Spinal cord (tissue), 10 donors: ENCODE data around the gene FHOD3. TPM values are rescaled to one million over a fixed set of nuclear protein-coding genes. Genes with fewer than 3 reads are reported as not detected.

Experiments
- DNase-seq, 6 donors: peaks; one replicate each; pipeline versions ENCODE4 v3.0.0 to v3.0.0-alpha.2; 2013 to 2015; ENCODE audit warnings: low spot score in 6 of 6, low read depth in 4 of 6
- H3K27ac ChIP-seq: one replicate; pipeline ENCODE4 v1.5.1; 2013; ENCODE audit warnings: low read depth, low read length, control low read depth
- H3K27me3 ChIP-seq: one replicate; pipeline ENCODE4 v1.6.1; 2013; ENCODE audit warnings: low read length; ENCODE audit not compliant: control insufficient read depth, insufficient read depth
- H3K36me3 ChIP-seq: one replicate; pipeline ENCODE4 v1.6.1; 2013; ENCODE audit warnings: low read length; ENCODE audit not compliant: control insufficient read depth, insufficient read depth
- H3K4me1 ChIP-seq: one replicate; pipeline ENCODE4 v1.6.1; 2013; ENCODE audit warnings: low read length; ENCODE audit not compliant: control insufficient read depth, insufficient read depth
- H3K4me3 ChIP-seq: one replicate; pipeline ENCODE4 v1.5.1; 2013; ENCODE audit warnings: low read depth, low read length, control low read depth
- H3K9me3 ChIP-seq: one replicate; pipeline ENCODE4 v1.6.1; 2013; ENCODE audit warnings: low read length; ENCODE audit not compliant: control insufficient read depth, insufficient read depth
- WGBS: methylation state at CpG from one replicate; pipeline ENCODE4 v1.1.5; 2013; ENCODE audit warnings: missing lambda C conversion rate; ENCODE audit not compliant: insufficient coverage; 5-methylcytosine and 5-hydroxymethylcytosine counted together
- polyA plus RNA-seq, 2 donors: library from polyadenylated mRNA; unstranded; fragments of 120-200 nt; gene quantifications; one replicate each; pipeline ENCODE4 v1.2.1, GENCODE V29; 2013; ENCODE audit not compliant: insufficient read length in 2 of 2
- total RNA-seq, 2 donors: library from RNA; depleted of rRNA in 1 of 2; stranded (reverse); fragments of 120-200 nt in 1 of 2; fragments of >200 nt in 1 of 2; gene quantifications; one replicate each; pipeline versions ENCODE4 v1.2.3 to v1.2.4, GENCODE V29; 2013 to 2014
- donor health status: healthy.

FHOD3 gene
- total and polyA plus RNA-seq, 4 donors = 30.0 to 53.4 (median 52.1) TPM

- no peaks in the 10 kb centered on the region for H3K27me3 ChIP-seq
- 100% methylated on average over 1 of the region's 2 CpGs for WGBS
These were observed 207.4 kb downstream of the FHOD3 start for GRCh38 chr18:36504928-36505327.

DNA sequence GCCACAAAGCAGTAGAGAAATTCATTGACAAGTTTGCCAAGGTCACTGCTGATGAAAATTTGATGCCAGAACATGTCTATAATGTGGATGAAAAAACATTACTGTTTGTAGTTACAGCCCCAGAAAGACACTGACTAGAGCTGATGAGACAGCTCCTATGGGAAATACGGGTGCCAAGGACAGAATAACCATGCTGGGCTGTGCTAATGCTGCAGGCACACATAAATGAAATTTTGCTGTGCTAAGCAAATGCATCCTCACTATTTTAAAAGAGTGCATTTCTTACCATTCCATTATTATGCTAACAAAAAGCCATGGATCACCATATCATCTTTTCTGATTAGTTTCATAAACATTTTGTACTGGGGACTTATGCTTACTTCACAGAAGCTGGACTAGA is 208.2 kb downstream of the FHOD3 start:
- DNase-seq = peak in 1 of 6 donors; percentile 55
- H3K27ac ChIP-seq = no peak overlapping the region
- no peaks in the 10 kb centered on the region for H3K36me3 ChIP-seq
- WGBS = 100% methylated on average over 1 of the region's 1 CpG
- H3K27me3 ChIP-seq = no peaks in the 10 kb centered on the region
- H3K9me3 ChIP-seq = no peaks in the 10 kb centered on the region
- no peak overlapping the region for H3K4me3 ChIP-seq
- no peaks in the 10 kb centered on the region for H3K4me1 ChIP-seq

More at GRCh38 chr18:36504928-36505327, 207.4 kb downstream of the FHOD3 start:
- Histone ChIP-seq H3K9me3 (no peaks in the 10 kb centered on the region), H3K4me3 (no peak overlapping the region), H3K27ac (no peak overlapping the region), H3K4me1 (no peaks in the 10 kb centered on the region), H3K36me3 (no peaks in the 10 kb centered on the region)
- DNase-seq = no peak

- Histone ChIP-seq H3K4me1 (peaks cover 1% of the 10 kb centered on the region), H3K9me3 (no peaks in the 10 kb centered on the region), H3K27ac (no peak overlapping the region), H3K36me3 (peaks cover 2% of the 10 kb centered on the region), H3K27me3 (no peaks in the 10 kb centered on the region), H3K4me3 (no peak overlapping the region)
- no peak for DNase-seq
- WGBS = 100% methylated on average over 1 of the region's 9 CpGs
These were observed 212.2 kb downstream of the FHOD3 start for GRCh38 chr18:36509646-36510197.

GRCh38 chr18:36511791-36512352 is 214.4 kb downstream of the FHOD3 start:
- H3K9me3 ChIP-seq = no peaks in the 10 kb centered on the region
- peak in 1 of 6 donors; percentile 28 for DNase-seq
- H3K36me3 ChIP-seq = peaks cover 7% of the 10 kb centered on the region
- H3K4me1 ChIP-seq = peaks cover 2% of the 10 kb centered on the region
- H3K4me3 ChIP-seq = no peak overlapping the region
- H3K27me3 ChIP-seq = no peaks in the 10 kb centered on the region
- WGBS = 87% methylated on average over 5 of the region's 5 CpGs
- no peak overlapping the region for H3K27ac ChIP-seq

GRCh38 chr18:36513556-36513955 is 216.0 kb downstream of the FHOD3 start:
- Histone ChIP-seq H3K4me1 (peaks cover 2% of the 10 kb centered on the region), H3K9me3 (no peaks in the 10 kb centered on the region), H3K36me3 (peaks cover 7% of the 10 kb centered on the region), H3K27me3 (no peaks in the 10 kb centered on the region), H3K4me3 (no peak overlapping the region), H3K27ac (no peak overlapping the region)
- peak in 2 of 6 donors; percentile 36 to 75 for DNase-seq
- WGBS = 25% methylated on average over 1 of the region's 5 CpGs

GRCh38 chr18:36514778-36515177 is 217.3 kb downstream of the FHOD3 start:
- Histone ChIP-seq H3K36me3 (peaks cover 7% of the 10 kb centered on the region), H3K27ac (no peak overlapping the region), H3K9me3 (no peaks in the 10 kb centered on the region), H3K4me1 (peaks cover 2% of the 10 kb centered on the region), H3K27me3 (no peaks in the 10 kb centered on the region), H3K4me3 (no peak overlapping the region)
- WGBS = 71% methylated on average over 3 of the region's 6 CpGs
- DNase-seq = no peak

DNA sequence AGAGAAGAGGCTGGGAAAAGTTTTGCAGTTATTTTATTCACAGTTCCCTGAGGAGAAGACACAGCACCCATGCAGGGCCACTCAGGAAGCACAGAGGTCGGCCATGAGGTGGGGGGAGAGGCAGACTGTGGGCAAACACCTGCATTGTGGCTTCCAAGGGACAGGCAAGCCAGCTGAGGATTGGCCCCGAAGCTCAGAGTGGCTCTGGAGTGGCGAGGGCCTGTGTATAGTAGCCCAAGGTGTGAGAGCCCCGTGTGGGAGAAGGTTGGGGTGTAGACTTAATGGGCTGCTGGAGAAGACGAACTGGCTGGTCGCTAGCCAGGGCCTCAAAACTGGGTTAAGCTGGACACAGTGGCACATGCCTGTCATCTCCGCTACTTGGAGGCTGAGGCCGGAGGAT is 218.7 kb downstream of the FHOD3 start:
- Histone ChIP-seq H3K4me1 (peaks cover 2% of the 10 kb centered on the region), H3K9me3 (no peaks in the 10 kb centered on the region), H3K27ac (no peak overlapping the region), H3K4me3 (no peak overlapping the region), H3K36me3 (peaks cover 7% of the 10 kb centered on the region), H3K27me3 (no peaks in the 10 kb centered on the region)
- no peak for DNase-seq
- WGBS = 93% methylated on average over 6 of the region's 8 CpGs

DNA sequence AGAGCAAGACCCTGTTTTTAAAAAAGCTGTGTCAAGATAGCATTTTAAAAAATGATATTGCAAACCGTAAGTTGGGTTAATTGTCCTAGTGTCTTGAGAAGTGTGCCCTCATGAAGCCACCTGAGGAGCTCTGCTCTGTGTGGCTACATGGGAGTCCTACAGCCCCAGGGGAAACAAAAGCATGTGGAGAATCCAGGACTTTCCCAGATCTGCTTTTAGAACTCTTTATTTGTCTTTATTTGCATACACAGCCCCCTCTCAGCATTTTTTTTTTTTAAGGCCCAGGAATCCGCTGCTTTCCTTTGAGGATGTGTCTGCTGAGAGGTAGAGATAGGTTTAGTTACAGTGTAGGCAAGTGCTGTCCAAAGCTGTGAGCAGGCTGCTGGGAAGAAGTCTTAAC is 219.2 kb downstream of the FHOD3 start:
- Histone ChIP-seq H3K27ac (no peak overlapping the region), H3K4me3 (no peak overlapping the region), H3K27me3 (no peaks in the 10 kb centered on the region), H3K4me1 (peaks cover 2% of the 10 kb centered on the region), H3K9me3 (no peaks in the 10 kb centered on the region), H3K36me3 (peaks cover 7% of the 10 kb centered on the region)
- DNase-seq = no peak
- WGBS = 100% methylated on average over 1 of the region's 2 CpGs

GRCh38 chr18:36518839-36519238 is 221.3 kb downstream of the FHOD3 start:
- DNase-seq = no peak
- Histone ChIP-seq H3K27ac (no peak overlapping the region), H3K4me1 (peaks cover 2% of the 10 kb centered on the region), H3K27me3 (no peaks in the 10 kb centered on the region), H3K4me3 (no peak overlapping the region), H3K36me3 (peaks cover 7% of the 10 kb centered on the region), H3K9me3 (no peaks in the 10 kb centered on the region)
- WGBS = 88% methylated on average over 3 of the region's 3 CpGs

DNA sequence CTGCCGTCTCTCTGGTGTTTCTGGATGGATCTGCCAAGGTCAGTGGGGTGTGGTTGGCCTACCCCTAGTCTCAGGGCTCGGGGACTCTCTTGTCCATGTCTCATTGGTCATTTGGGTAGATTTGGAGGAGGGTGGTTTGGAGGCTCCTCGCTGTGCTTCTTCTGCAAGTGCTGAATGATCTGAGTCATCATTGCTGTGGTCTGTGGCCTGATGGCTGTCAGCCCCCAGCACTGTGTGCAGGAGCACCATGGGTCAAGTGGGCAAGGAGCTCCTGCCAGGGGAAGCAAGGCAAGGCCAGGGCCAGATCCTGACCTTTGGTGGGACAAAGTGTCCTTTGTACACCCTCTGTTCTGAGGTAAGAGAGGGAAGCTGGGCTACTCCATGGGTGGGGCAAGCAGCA is 221.8 kb downstream of the FHOD3 start:
- no peak for DNase-seq
- 92% methylated on average over 3 of the region's 3 CpGs for WGBS
- Histone ChIP-seq H3K4me1 (peaks cover 2% of the 10 kb centered on the region), H3K27ac (no peak overlapping the region), H3K27me3 (no peaks in the 10 kb centered on the region), H3K4me3 (no peak overlapping the region), H3K9me3 (no peaks in the 10 kb centered on the region), H3K36me3 (peaks cover 7% of the 10 kb centered on the region)
